Small intestine (tissue), 4 donors: ENCODE results near the gene KCNH2. TPM values are rescaled to one million over a fixed set of nuclear protein-coding genes. Genes with fewer than 3 reads are reported as not detected.

Source experiments
- polyA plus RNA-seq, 4 donors: library from polyadenylated mRNA; stranded (reverse) in 3 of 4; unstranded in 1 of 4; fragments of 200-250 nt in 3 of 4; fragments of 120-200 nt in 1 of 4; gene quantifications; one replicate each; pipeline versions ENCODE4 v1.2.1 to v1.2.3, GENCODE V29; 2013
- donor health status: healthy with polysubstance abuse.
- donor health status: Bipolar disorder and iron deficiency.
- donor health status: healthy.

KCNH2 gene
- polyA plus RNA-seq, 4 donors: 2.4 to 5.7 (median 3.7) TPM; not detected in 1

Other genes starting within 250 kb of the KCNH2 start
- gene GIMAP5, start 240.9 kb downstream of the KCNH2 start, polyA plus RNA-seq: 10 to 100 TPM in 2 of 4 donors, 1 to 10 TPM in 2; 3.8 to 29.9 (median 13.9) TPM
- gene TMEM176B, start 178.0 kb downstream of the KCNH2 start, polyA plus RNA-seq: 100 to 1,000 TPM; 152 to 376 (median 212) TPM
- 100 to 1,000 TPM; 143 to 380 (median 229) TPM for gene TMEM176A, start 177.6 kb downstream of the KCNH2 start, polyA plus RNA-seq
- gene AOC1, start 125.8 kb downstream of the KCNH2 start, polyA plus RNA-seq: 100 to 1,000 TPM in 3 of 4 donors, 10 to 100 TPM in 1; 72.7 to 325 (median 173) TPM
- 10 to 100 TPM in 1 of 4 donors, 1 to 10 TPM in 1, under 1 TPM in 2; 0.45 to 14.7 (median 4.7) TPM for gene NOS3, start 12.7 kb upstream of the KCNH2 start, polyA plus RNA-seq
- 1 to 10 TPM in 2 of 4 donors, under 1 TPM in 2; 0.22 to 1.6 (median 0.77) TPM for gene ATG9B, start 46.2 kb upstream of the KCNH2 start, polyA plus RNA-seq
- 10 to 100 TPM; 15.4 to 29.9 (median 16.2) TPM for gene ABCB8, start 50.1 kb upstream of the KCNH2 start, polyA plus RNA-seq
- 10 to 100 TPM in 1 of 4 donors, 1 to 10 TPM in 3; 2.8 to 10.7 (median 3.6) TPM for gene ASIC3, start 70.2 kb upstream of the KCNH2 start, polyA plus RNA-seq
- gene CDK5, start 79.6 kb upstream of the KCNH2 start, polyA plus RNA-seq: 10 to 100 TPM; 10.8 to 19.7 (median 11.9) TPM
- 100 to 1,000 TPM in 3 of 4 donors, 10 to 100 TPM in 1; 91.5 to 132 (median 103) TPM for gene SLC4A2, start 81.3 kb upstream of the KCNH2 start, polyA plus RNA-seq
- 100 to 1,000 TPM in 3 of 4 donors, 10 to 100 TPM in 1; 95.2 to 248 (median 126) TPM for gene FASTK, start 102.5 kb upstream of the KCNH2 start, polyA plus RNA-seq
- 100 to 1,000 TPM in 1 of 4 donors, 10 to 100 TPM in 3; 66.4 to 144 (median 77.2) TPM for gene TMUB1, start 105.2 kb upstream of the KCNH2 start, polyA plus RNA-seq
- gene AGAP3, start 108.2 kb upstream of the KCNH2 start, polyA plus RNA-seq: 10 to 100 TPM; 46.5 to 57.9 (median 54.4) TPM
- gene GBX1, start 189.4 kb upstream of the KCNH2 start, polyA plus RNA-seq: under 1 TPM in 1 of 4 donors, not detected in 3; 0.06 TPM
- gene ASB10, start 208.9 kb upstream of the KCNH2 start, polyA plus RNA-seq: not detected
- gene H2BK1, start 232.2 kb upstream of the KCNH2 start, polyA plus RNA-seq: not detected
- gene ABCF2, start 248.9 kb upstream of the KCNH2 start, polyA plus RNA-seq: 10 to 100 TPM; 11.0 to 23.7 (median 13.5) TPM